GM21526 (cell line): ENCODE measurements around the gene SPOCK1.

Experiments used
- ATAC-seq: cut with Tn5 transposase; IDR thresholded peaks from one replicate; pipeline ENCODE4 v1.9.1; 2021; ENCODE audit warnings: moderate library complexity; ENCODE audit not compliant: unreplicated experiment, low FRiP score

Gene SPOCK1

GRCh38 chr5:137176609-137177008 is 322.5 kb downstream of the SPOCK1 start:
- no peak for ATAC-seq

GRCh38 chr5:137176126-137176525 is 323.0 kb downstream of the SPOCK1 start:
- ATAC-seq = no peak

GRCh38 chr5:137174196-137174595 is 324.9 kb downstream of the SPOCK1 start:
- ATAC-seq = no peak

DNA sequence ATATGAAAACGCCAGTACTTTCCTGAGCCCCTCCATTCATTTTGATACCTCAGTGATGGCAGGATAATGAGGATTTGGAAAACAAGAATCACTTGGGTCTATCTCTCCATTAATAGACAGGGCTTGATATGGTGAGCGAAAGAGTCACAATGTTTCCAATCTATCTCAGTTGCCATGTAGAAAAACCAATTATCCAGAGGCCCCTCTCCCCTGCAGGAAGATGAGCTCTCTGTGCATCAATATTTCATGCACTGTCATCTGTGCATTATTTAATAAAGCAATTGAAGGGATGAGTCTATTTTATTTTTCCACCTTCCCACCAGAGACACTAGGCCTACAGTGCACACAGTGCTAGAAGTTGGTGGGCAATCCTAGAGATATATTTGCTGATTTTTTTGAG is 326.9 kb downstream of the SPOCK1 start:
- ATAC-seq = no peak

DNA sequence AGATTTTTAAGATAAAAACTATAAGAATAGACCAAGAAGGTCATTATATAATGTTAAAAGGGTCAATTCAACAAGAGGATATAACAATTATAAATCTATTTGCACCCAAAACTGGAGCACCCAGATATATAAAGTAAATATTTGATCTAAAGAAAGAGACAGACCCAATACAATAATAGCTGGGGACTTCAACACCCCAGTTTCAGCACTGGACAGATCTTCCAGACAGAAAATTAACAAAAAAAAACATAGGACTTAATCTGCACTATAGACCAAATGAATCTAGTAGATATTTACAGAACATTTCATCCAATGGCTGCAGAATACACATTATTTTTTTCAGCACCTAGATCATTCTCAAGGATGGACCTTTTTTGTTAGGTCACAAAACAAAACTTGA is 331.9 kb downstream of the SPOCK1 start:
- ATAC-seq = no peak

- ATAC-seq = no peak
Measured at GRCh38 chr5:137164961-137165360, 334.2 kb downstream of the SPOCK1 start.

- ATAC-seq = no peak
Measured at GRCh38 chr5:137164536-137164935, 334.6 kb downstream of the SPOCK1 start.

GRCh38 chr5:137158691-137159090 is 340.4 kb downstream of the SPOCK1 start:
- no peak for ATAC-seq

DNA sequence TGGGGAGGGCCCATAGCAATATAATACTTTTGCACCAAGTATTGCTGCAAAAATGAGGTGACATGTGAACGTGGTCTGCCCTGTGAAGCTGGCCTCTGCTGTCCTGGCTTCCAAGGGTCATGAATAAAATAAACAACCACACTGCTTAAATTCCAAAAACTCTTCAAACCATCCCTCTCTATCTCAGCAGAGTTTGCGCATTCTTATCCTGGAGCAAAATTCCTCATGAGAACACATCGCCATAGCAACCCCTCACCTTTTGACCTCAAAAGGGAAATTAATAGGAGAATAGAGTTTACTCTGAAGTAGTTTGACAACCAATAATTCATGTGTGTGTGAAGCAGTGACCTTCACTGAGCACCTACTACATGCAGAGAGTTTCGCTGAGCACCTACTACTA is 342.9 kb downstream of the SPOCK1 start:
- no peak for ATAC-seq

DNA sequence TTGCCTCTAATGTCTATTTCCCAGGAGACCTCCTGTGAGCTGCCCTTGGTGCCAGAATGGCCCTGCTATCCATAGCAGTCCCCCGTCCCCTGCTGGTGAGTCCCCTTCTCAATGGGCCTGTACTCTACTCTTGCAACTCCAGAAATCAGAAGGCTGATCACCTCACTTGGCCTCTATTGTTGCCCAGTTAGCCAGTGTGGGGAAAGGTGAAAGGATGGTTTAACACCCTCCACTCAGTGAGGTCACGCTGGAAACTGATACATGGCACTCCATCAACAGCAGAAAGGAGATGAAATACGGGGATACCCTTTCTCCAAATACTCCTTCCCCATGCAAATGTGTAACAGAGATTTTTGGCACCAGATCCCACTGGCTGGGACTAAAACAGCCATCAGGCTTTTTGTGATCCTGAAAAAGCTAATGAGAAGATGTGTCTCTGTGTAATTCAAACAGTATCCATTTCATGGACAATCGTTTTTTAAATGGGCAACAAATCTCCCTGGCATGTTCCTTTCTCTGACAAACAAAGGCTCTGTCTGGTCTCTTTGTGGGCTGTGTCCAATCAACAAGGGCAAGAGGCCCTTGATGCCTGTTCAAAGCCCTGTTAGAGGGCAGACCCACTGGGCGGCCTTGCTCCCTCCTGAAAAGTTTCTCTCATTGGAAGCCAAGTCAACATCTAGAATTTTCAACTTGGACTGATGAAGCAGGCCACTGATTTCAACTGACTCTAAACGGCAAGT is 343.7 kb downstream of the SPOCK1 start:
- ATAC-seq = no peak

DNA sequence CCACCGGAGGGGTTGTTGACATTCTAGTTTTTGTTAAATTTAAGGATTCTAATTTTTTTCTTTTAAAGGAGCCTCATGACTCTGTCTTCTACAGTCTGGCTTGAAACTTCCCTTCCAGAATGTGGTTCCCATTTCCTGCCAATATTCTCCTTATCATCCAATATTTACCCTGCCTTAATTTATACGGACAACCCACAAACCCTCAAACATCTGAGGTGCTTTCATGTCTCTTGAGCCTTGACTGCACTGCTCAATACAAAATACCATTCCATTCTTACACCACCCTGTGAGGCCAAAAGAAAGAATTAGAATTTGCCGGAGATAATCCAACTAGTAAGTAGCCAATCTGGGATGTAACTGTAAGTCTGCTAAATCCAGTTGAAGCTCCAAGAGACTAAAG is 346.5 kb downstream of the SPOCK1 start:
- ATAC-seq = no peak

DNA sequence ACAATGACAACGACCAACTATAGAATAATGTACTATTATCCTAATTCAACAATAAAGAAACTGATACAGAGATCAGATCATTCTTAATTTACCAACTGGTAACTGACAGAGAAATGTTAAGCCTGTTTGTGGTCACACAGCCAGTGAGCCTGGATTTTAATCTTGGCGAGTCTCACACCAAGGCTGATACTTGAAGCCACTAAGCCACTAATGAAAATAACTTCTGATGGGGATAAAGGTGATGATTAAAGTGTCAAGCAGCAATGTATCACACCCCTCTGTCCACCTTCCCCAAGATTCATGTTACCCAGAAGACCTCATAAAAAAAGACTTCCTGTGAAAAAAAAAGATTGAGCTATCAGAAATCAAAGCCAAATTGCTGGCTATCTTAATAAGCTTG is 350.5 kb downstream of the SPOCK1 start:
- ATAC-seq = no peak

- no peak for ATAC-seq
Measured at GRCh38 chr5:137148159-137148558, 351.0 kb downstream of the SPOCK1 start.

GRCh38 chr5:137147346-137147745 is 351.8 kb downstream of the SPOCK1 start:
- ATAC-seq = no peak

DNA sequence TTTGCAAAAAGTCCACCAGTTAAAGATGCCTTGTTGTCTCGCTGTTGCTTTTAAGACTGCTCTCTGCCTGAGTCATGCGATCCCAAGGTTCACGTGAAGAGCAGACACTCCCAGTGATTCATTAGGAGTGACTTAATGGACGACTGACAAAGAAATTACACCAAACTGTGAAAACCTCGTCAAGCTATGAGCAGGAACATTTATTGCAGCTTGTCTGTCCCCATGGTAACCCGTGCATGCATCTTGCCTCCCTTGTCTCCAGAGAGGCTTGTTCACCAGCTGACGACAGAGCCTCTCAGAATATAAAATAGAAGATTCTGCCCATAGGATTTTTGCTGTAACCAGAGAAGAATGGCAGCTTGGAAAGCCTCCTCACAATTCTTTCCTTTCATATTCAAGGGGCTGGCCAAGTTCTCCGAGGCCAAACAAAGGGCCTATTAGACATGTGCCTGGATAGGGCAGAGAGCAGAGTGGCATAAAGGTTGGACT is 352.7 kb downstream of the SPOCK1 start:
- ATAC-seq = no peak

DNA sequence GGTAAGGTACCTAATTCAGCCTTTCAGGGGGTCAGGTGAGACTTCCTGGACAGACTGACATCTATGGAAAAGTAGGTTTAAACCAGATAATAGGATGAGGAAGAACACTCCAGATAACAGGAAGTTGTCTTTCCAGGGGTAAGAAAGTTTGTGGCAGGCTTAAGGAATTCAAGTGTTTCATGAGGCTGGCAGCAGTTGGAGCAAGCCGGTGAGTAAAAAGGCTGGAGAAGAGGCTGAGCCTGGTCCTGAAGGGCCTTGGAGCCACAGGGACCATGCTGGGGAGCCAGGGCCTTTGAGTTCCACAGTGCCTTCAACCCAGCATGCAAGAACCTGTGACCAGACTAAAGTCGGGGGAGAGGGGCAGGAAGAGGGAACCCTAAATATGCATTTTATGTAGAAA is 353.4 kb downstream of the SPOCK1 start:
- no peak for ATAC-seq

DNA sequence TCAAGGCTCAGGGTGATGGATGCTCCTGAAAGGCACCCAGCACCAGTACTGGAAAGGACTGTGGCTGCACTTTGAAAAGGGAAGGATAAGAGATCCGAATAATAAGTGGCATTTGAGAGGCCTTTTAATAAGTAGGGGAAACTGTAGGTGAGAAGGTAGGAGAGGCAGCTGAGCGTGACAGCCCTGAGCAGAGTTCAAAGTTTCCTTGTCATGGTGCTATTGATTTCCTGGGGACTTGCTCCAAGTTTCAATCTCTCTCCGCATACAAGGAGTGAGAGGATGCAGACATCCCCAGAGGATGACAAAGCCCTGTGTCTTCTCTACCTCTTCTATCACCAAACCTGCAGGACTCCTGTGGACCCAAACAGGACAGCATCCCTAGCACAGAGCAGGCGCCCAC is 354.5 kb downstream of the SPOCK1 start:
- ATAC-seq = no peak

GRCh38 chr5:137142764-137143605 is 356.1 kb downstream of the SPOCK1 start:
- ATAC-seq = no peak

DNA sequence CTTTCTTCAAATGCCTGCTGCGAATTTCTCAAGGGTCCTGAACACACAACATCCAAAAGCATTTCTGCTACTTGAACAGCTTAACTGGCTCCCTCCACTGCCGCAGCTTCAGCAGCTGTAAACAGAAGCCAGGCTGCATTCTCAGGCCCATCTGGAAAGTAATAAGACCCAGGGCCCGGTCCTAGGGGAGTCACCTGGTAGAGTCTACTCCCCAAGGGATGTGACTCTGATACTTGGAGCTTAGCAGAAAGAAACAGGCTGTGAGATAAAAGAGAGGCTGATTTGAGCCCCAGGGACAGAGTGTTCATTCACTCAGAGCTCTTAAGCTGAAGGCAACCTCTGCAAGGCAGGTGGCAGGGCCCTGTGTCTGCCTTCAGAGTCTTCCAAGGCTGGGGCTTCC is 356.8 kb downstream of the SPOCK1 start:
- ATAC-seq = no peak

DNA sequence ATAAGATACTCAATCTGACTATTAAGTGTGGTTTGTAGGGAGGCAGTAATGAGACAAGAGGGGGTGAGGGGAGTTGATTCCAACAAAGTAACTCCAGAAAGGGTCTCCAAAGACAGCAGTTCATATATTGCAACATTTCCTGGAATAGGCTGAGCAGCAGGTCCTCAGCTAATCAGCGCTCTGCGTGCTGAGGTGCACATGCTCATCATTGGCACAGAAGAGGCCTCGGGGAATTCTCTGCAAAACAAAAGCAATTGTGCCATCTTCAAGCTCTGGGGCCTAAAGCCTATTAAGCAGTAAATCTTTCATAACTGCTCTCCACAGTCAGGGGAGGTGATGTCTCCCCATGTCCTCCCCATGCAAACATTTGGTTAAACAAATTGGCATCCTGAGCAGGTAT is 357.3 kb downstream of the SPOCK1 start:
- ATAC-seq = no peak

DNA sequence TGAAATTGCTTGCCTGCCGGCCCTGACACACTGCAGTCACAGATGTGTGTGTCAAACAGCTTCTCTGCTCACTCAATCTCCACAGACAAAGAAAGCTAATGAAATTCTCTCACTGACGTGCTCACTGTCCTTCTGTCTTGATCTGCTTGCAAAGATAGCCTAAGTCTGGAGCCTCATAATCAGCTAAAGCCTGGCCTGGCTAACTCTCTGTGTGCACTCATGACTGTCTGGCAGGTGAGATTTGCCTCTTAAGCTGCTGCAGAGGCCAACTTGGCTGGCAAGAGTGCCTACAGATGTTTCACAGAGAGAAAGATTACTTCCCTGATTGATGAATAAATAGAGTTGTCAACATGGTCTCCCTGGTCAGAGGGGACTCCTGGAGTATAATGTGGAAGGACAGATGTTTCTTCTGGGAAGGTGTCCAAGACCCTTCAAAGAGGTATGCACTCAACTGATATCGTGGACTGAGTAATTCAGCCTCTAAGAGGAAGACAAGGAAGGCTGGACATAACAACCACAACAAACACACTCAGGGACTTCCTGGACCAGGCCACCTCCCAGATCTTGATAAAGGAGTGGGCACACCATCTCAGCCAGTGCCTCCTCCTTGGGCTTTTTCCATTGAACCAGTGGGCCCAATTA is 362.0 kb downstream of the SPOCK1 start:
- ATAC-seq = no peak
